ENCODE measurements around the gene CTSA.

DNA sequence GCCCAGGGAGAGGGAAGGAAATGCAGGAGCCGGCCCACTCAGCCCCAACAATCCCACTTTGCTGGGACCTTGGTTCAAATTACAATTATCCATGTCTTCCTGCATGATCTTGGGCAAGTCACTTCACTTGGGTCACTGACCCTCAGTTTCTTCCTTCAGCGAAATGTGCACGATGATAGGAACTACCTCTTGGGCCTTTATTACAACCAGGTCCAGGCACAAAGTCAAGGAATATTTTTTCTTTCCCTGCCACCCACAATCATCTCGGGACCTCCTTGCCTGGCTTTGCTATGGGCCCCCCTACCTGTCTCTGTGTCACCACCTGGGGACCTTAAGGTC lies 21.2 kb downstream of the CTSA start:
- TF ChIP-seq, protein P1, sequence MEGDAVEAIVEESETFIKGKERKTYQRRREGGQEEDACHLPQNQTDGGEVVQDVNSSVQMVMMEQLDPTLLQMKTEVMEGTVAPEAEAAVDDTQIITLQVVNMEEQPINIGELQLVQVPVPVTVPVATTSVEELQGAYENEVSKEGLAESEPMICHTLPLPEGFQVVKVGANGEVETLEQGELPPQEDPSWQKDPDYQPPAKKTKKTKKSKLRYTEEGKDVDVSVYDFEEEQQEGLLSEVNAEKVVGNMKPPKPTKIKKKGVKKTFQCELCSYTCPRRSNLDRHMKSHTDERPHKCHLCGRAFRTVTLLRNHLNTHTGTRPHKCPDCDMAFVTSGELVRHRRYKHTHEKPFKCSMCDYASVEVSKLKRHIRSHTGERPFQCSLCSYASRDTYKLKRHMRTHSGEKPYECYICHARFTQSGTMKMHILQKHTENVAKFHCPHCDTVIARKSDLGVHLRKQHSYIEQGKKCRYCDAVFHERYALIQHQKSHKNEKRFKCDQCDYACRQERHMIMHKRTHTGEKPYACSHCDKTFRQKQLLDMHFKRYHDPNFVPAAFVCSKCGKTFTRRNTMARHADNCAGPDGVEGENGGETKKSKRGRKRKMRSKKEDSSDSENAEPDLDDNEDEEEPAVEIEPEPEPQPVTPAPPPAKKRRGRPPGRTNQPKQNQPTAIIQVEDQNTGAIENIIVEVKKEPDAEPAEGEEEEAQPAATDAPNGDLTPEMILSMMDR (IDR thresholded peaks at IDR 0.05) = no peak
- no peak for TF ChIP-seq POLR2AphosphoS5 (IDR thresholded peaks at IDR 0.05)
